ENCODE results near the gene CCAR1.

Gene CCAR1

GRCh38 chr10:68717435-68717834 lies 3.6 kb upstream of the CCAR1 start:
- no peak for TF ChIP-seq CTCF (IDR thresholded peaks at IDR 0.05)

GRCh38 chr10:68721673-68722335 lies 765 bp downstream of the CCAR1 start:
- TF ChIP-seq CTCF (IDR thresholded peaks at IDR 0.05): no peak

- no peak for TF ChIP-seq CTCF (IDR thresholded peaks at IDR 0.05)
Measured at GRCh38 chr10:68725016-68725415, 4.0 kb downstream of the CCAR1 start.

- no peak for TF ChIP-seq CTCF (IDR thresholded peaks at IDR 0.05)
Measured at GRCh38 chr10:68727146-68727545, 6.1 kb downstream of the CCAR1 start.

GRCh38 chr10:68732651-68733050 lies 11.6 kb downstream of the CCAR1 start:
- no peak for TF ChIP-seq CTCF (IDR thresholded peaks at IDR 0.05)

GRCh38 chr10:68734349-68734748 lies 13.3 kb downstream of the CCAR1 start:
- TF ChIP-seq CTCF (IDR thresholded peaks at IDR 0.05): no peak

- no peak for TF ChIP-seq CTCF (IDR thresholded peaks at IDR 0.05)
Measured at GRCh38 chr10:68735119-68735518, 14.1 kb downstream of the CCAR1 start.

GRCh38 chr10:68742397-68742796 lies 21.4 kb downstream of the CCAR1 start:
- TF ChIP-seq CTCF (IDR thresholded peaks at IDR 0.05): no peak
